Measurements from ENCODE around the gene CARS2.

- no peak for TF ChIP-seq POLR2AphosphoS5 (IDR thresholded peaks at IDR 0.05)
- TF ChIP-seq, protein P1, sequence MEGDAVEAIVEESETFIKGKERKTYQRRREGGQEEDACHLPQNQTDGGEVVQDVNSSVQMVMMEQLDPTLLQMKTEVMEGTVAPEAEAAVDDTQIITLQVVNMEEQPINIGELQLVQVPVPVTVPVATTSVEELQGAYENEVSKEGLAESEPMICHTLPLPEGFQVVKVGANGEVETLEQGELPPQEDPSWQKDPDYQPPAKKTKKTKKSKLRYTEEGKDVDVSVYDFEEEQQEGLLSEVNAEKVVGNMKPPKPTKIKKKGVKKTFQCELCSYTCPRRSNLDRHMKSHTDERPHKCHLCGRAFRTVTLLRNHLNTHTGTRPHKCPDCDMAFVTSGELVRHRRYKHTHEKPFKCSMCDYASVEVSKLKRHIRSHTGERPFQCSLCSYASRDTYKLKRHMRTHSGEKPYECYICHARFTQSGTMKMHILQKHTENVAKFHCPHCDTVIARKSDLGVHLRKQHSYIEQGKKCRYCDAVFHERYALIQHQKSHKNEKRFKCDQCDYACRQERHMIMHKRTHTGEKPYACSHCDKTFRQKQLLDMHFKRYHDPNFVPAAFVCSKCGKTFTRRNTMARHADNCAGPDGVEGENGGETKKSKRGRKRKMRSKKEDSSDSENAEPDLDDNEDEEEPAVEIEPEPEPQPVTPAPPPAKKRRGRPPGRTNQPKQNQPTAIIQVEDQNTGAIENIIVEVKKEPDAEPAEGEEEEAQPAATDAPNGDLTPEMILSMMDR (IDR thresholded peaks at IDR 0.05): no peak
Measured at GRCh38 chr13:110618167-110618566, 87.7 kb downstream of the CARS2 start.

Measured in esophagus muscularis mucosa (tissue), 3 donors.